ENCODE results near the gene BANK1. TPM values are rescaled to one million over a fixed set of nuclear protein-coding genes. Genes with fewer than 3 reads are reported as not detected.

The BANK1 gene
- total RNA-seq, 1 experiment from 2014 or later, result 2.2 TPM

DNA sequence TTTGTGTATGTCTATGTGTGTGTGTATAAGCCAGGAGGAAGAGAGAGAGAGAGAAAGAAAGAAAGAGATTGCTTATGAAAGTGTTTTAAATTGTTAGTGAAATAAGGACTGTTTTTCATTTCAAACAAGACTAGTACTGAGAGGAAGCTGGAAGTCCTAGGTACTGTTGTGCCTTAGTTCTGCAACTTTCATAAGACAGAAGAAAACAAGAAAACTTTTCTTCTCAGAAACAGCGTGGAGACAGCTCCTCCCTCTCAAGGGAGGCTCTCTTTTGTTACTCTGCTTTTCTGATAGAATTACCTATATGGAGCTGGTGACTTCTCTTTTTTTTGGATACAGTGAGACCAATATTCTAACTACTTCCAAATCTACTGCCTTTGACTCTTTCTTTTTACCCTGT lies 62.5 kb downstream of the BANK1 start:
- intact Hi-C loops (cut with micrococcal nuclease; ENCODE audit: unreplicated experiment), result no loop called here
- Histone ChIP-seq H3K27ac (no peak overlapping the region), H2AFZ (no peak overlapping the region), H4K20me1 (ENCODE audit: insufficient read depth) (no peaks in the 10 kb centered on the region), H3K9me2 (ENCODE audit: insufficient read depth) (no peaks in the 10 kb centered on the region), H3K4me3 (no peak overlapping the region), H3K36me3 (ENCODE audit: low read depth) (no peaks in the 10 kb centered on the region), H3K27me3 (ENCODE audit: insufficient read depth, low read depth) (no peaks in the 10 kb centered on the region), H3K4me1 (replicated peaks; ENCODE audit: insufficient read depth) (no peaks in the 10 kb centered on the region), H3F3A (ENCODE audit: insufficient read depth, low read depth) (no peaks in the 10 kb centered on the region), H3K4me2 (no peak overlapping the region), H3K79me2 (ENCODE audit: low read depth) (no peaks in the 10 kb centered on the region), H3K9me3 (ENCODE audit: insufficient read depth, low read depth) (no peaks in the 10 kb centered on the region)
- DNase-seq, result no peak
- BruUV-seq (replicated peaks), result no TSS peak
- POLR2A ChIA-PET (ENCODE audit: unreplicated experiment), result no interaction called here
- CTCF ChIA-PET, result no interaction called here
- TF ChIP-seq EZH2 (IDR thresholded peaks at IDR 0.05; ENCODE audit: low read depth), result no peak
- TF ChIP-seq, protein P1, sequence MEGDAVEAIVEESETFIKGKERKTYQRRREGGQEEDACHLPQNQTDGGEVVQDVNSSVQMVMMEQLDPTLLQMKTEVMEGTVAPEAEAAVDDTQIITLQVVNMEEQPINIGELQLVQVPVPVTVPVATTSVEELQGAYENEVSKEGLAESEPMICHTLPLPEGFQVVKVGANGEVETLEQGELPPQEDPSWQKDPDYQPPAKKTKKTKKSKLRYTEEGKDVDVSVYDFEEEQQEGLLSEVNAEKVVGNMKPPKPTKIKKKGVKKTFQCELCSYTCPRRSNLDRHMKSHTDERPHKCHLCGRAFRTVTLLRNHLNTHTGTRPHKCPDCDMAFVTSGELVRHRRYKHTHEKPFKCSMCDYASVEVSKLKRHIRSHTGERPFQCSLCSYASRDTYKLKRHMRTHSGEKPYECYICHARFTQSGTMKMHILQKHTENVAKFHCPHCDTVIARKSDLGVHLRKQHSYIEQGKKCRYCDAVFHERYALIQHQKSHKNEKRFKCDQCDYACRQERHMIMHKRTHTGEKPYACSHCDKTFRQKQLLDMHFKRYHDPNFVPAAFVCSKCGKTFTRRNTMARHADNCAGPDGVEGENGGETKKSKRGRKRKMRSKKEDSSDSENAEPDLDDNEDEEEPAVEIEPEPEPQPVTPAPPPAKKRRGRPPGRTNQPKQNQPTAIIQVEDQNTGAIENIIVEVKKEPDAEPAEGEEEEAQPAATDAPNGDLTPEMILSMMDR (conservative IDR thresholded peaks at IDR 0.05), result no peak

DNA sequence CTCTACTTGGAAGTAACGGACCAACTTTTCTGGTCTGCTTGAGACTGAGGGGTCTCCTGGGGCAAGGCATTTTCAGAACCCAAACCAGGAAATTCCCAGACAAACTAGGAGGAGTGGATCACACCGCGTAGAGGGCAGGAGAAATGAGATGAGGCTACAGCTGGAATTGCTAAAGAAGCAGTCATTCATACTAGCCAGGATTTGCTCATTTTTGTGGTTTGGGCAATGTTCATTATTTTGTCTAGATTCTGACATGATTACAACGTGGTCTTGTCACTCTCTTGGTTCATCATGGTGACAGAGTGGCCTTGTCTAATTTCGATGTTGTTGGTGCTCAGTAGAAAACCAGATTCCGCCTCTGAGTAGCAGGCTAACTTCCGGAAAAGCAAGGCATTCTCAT lies 63.2 kb downstream of the BANK1 start:
- H2AFZ ChIP-seq, result no peak overlapping the region
- BruUV-seq (replicated peaks), result no TSS peak

DNA sequence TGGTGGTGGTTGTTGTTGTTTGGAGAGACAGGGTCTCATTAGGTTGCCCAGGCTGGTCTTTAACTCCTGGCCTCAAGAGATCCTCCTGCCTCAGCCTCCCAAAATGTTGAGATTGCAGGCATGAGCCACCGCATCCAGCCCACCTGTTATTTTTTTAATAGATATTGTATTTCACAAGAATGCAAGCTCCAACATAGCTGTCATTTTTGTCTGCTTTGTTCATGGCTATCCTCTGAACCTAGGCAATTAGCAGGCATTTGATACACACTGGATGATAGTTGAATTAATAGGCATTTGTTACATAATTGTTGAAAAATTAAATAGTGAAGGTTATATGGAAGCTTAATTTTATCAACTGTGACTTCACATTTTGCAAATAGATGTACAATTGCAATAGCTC lies 64.7 kb downstream of the BANK1 start:
- CTCF ChIA-PET, result no interaction called here
- no peaks in the 10 kb centered on the region for H3K9me2 ChIP-seq (ENCODE audit: insufficient read depth)
- DNase-seq, result no peak
- H3K4me2 ChIP-seq, result no peak overlapping the region
- H3K27ac ChIP-seq, result no peak overlapping the region
- POLR2A ChIA-PET (ENCODE audit: unreplicated experiment), result interaction anchor here (0.6 kb wide), 1 partner anchor 970 kb away, joined by 3 read pairs; no protein-coding TSS in a partner anchor
- intact Hi-C loops (cut with micrococcal nuclease; ENCODE audit: unreplicated experiment), result no loop called here
- BruUV-seq (replicated peaks), result no TSS peak
- no peaks in the 10 kb centered on the region for H3K9me3 ChIP-seq (ENCODE audit: insufficient read depth, low read depth)
- H2AFZ ChIP-seq, result no peak overlapping the region
- no peaks in the 10 kb centered on the region for H3K36me3 ChIP-seq (ENCODE audit: low read depth)
- no peaks in the 10 kb centered on the region for H3F3A ChIP-seq (ENCODE audit: insufficient read depth, low read depth)
- no peaks in the 10 kb centered on the region for H3K79me2 ChIP-seq (ENCODE audit: low read depth)
- no peak overlapping the region for H3K4me3 ChIP-seq
- H3K4me1 ChIP-seq (replicated peaks; ENCODE audit: insufficient read depth), result no peaks in the 10 kb centered on the region
- no peak for TF ChIP-seq EZH2 (IDR thresholded peaks at IDR 0.05; ENCODE audit: low read depth)
- TF ChIP-seq, protein P1 (conservative IDR thresholded peaks at IDR 0.05), result no peak
- H4K20me1 ChIP-seq (ENCODE audit: insufficient read depth), result no peaks in the 10 kb centered on the region
- H3K27me3 ChIP-seq (ENCODE audit: insufficient read depth, low read depth), result no peaks in the 10 kb centered on the region

More for the DNA sequence above, 63.2 kb downstream of the BANK1 start:
- Histone ChIP-seq H3K9me3 (ENCODE audit: insufficient read depth, low read depth) (no peaks in the 10 kb centered on the region), H3K4me1 (replicated peaks; ENCODE audit: insufficient read depth) (no peaks in the 10 kb centered on the region), H3K79me2 (ENCODE audit: low read depth) (no peaks in the 10 kb centered on the region), H3K9me2 (ENCODE audit: insufficient read depth) (no peaks in the 10 kb centered on the region), H3K36me3 (ENCODE audit: low read depth) (no peaks in the 10 kb centered on the region), H3K4me3 (no peak overlapping the region), H3K27me3 (ENCODE audit: insufficient read depth, low read depth) (no peaks in the 10 kb centered on the region), H3F3A (ENCODE audit: insufficient read depth, low read depth) (no peaks in the 10 kb centered on the region), H4K20me1 (ENCODE audit: insufficient read depth) (no peaks in the 10 kb centered on the region), H3K27ac (no peak overlapping the region), H3K4me2 (no peak overlapping the region)
- TF ChIP-seq EZH2 (IDR thresholded peaks at IDR 0.05; ENCODE audit: low read depth), result no peak
- TF ChIP-seq, protein P1 (conservative IDR thresholded peaks at IDR 0.05), result no peak
- CTCF ChIA-PET, result no interaction called here
- POLR2A ChIA-PET (ENCODE audit: unreplicated experiment), result no interaction called here
- DNase-seq, result no peak
- intact Hi-C loops (cut with micrococcal nuclease; ENCODE audit: unreplicated experiment), result no loop called here

Measured in PC-9 (cell line).